H9 (cell line): ENCODE measurements around the gene CRISP2. TPM values are rescaled to one million over a fixed set of nuclear protein-coding genes. Genes with fewer than 3 reads are reported as not detected.

ENCODE experiments used
- DNase-seq: peaks from one replicate; pipeline ENCODE4 v3.0.0-alpha.2; 2017
- H2AFZ ChIP-seq: one replicate; pipeline ENCODE4 v1.6.1; 2013; ENCODE audit warnings: mild to moderate bottlenecking, low read length, control low read depth, moderate library complexity
- H2AK5ac ChIP-seq: 2 replicates; pipeline ENCODE4 v1.6.1; 2013; ENCODE audit warnings: low read length, control low read depth, mixed read lengths; ENCODE audit not compliant: insufficient read length
- H2BK120ac ChIP-seq: one replicate; pipeline ENCODE4 v1.6.1; 2013; ENCODE audit warnings: low read depth, mild to moderate bottlenecking, low read length, control low read depth, inconsistent platforms; ENCODE audit not compliant: poor library complexity, severe bottlenecking
- H2BK12ac ChIP-seq: 2 replicates; pipeline ENCODE4 v1.6.1; 2013; ENCODE audit warnings: low read length, control low read depth, mixed read lengths, low read depth; ENCODE audit not compliant: insufficient read length
- H2BK15ac ChIP-seq: 2 replicates; pipeline ENCODE4 v1.6.1; 2013; ENCODE audit warnings: low read depth, low read length, control low read depth
- H2BK20ac ChIP-seq: one replicate; pipeline ENCODE4 v1.6.1; 2013; ENCODE audit warnings: low read depth, mild to moderate bottlenecking, low read length, control low read depth, inconsistent platforms; ENCODE audit not compliant: poor library complexity, severe bottlenecking
- H2BK5ac ChIP-seq: 2 replicates; pipeline ENCODE4 v1.6.1; 2013; ENCODE audit warnings: low read length, control low read depth, mixed read lengths; ENCODE audit not compliant: insufficient read length
- H3K14ac ChIP-seq: 2 replicates; pipeline ENCODE4 v1.6.1; 2013; ENCODE audit warnings: low read length, control low read depth; ENCODE audit not compliant: insufficient read depth
- H3K18ac ChIP-seq: 2 replicates; pipeline ENCODE4 v1.6.1; 2013; ENCODE audit warnings: low read depth, mild to moderate bottlenecking, mixed read lengths, low read length, control low read depth; ENCODE audit not compliant: insufficient read length
- H3K23ac ChIP-seq: 2 replicates; pipeline ENCODE4 v1.6.1; 2013; ENCODE audit warnings: low read length, control low read depth, mixed read lengths, low read depth; ENCODE audit not compliant: insufficient read length
- H3K23me2 ChIP-seq: 2 replicates; pipeline ENCODE4 v1.6.1; 2013; ENCODE audit warnings: low read depth, mild to moderate bottlenecking, mixed read lengths, low read length, control low read depth; ENCODE audit not compliant: insufficient read length, poor library complexity, severe bottlenecking
- H3K27ac ChIP-seq: 2 replicates; pipeline ENCODE4 v1.5.1; 2013; ENCODE audit warnings: low read length, control low read depth, mixed read lengths, low read depth; ENCODE audit not compliant: insufficient read length
- H3K27me3 ChIP-seq: 2 replicates; pipeline ENCODE4 v1.6.1; 2013; ENCODE audit warnings: low read length, control low read depth, inconsistent platforms; ENCODE audit not compliant: insufficient read depth
- H3K4ac ChIP-seq: 2 replicates; pipeline ENCODE4 v1.6.1; 2013; ENCODE audit warnings: low read depth, mild to moderate bottlenecking, control low read depth, inconsistent platforms, low read length, moderate library complexity
- H3K4me1 ChIP-seq: 2 replicates; pipeline ENCODE4 v1.6.1; 2013; ENCODE audit warnings: low read length, control low read depth, inconsistent platforms; ENCODE audit not compliant: insufficient read depth
- H3K4me2 ChIP-seq: 2 replicates; pipeline ENCODE4 v1.6.1; 2013; ENCODE audit warnings: low read length, control low read depth, mixed read lengths; ENCODE audit not compliant: insufficient read length, insufficient read depth
- H3K56ac ChIP-seq: 2 replicates; pipeline ENCODE4 v1.6.1; 2013; ENCODE audit warnings: low read depth, mild to moderate bottlenecking, mixed read lengths, low read length, control low read depth; ENCODE audit not compliant: insufficient read length
- H3K79me1 ChIP-seq: 2 replicates; pipeline ENCODE4 v1.6.1; 2013; ENCODE audit warnings: low read depth, mild to moderate bottlenecking, moderate library complexity, low read length, control low read depth, inconsistent platforms; ENCODE audit not compliant: insufficient read depth, poor library complexity, severe bottlenecking
- H3K79me2 ChIP-seq: 2 replicates; pipeline ENCODE4 v1.6.1; 2013; ENCODE audit warnings: low read length, control low read depth, inconsistent platforms; ENCODE audit not compliant: insufficient read depth
- H3K9ac ChIP-seq: 2 replicates; pipeline ENCODE4 v1.6.1; 2013; ENCODE audit warnings: low read length, control low read depth, mixed read lengths; ENCODE audit not compliant: insufficient read length; ENCODE audit errors: extremely low read depth
- H3K9me3 ChIP-seq: one replicate; pipeline ENCODE4 v1.6.1; 2013; ENCODE audit warnings: low read depth, low read length, inconsistent platforms; ENCODE audit not compliant: control insufficient read depth
- H3T11ph ChIP-seq: one replicate; pipeline ENCODE4 v1.6.1; 2013; ENCODE audit warnings: mild to moderate bottlenecking, low read length, control low read depth, inconsistent platforms
- H4K20me1 ChIP-seq: one replicate; pipeline ENCODE4 v1.6.1; 2013; ENCODE audit not compliant: control insufficient read depth, insufficient read length, insufficient read depth
- H4K5ac ChIP-seq: 2 replicates; pipeline ENCODE4 v1.6.1; 2013; ENCODE audit warnings: low read depth, mild to moderate bottlenecking, mixed read lengths, low read length, control low read depth; ENCODE audit not compliant: insufficient read length
- H4K8ac ChIP-seq: replicated peaks from 2 replicates; pipeline ENCODE4 v1.6.1; 2013; ENCODE audit warnings: low read length, control low read depth, mixed read lengths, low read depth; ENCODE audit not compliant: insufficient read length
- H4K91ac ChIP-seq: 2 replicates; pipeline ENCODE4 v1.6.1; 2013; ENCODE audit warnings: low read depth, mild to moderate bottlenecking, moderate library complexity, mixed read lengths, low read length, control low read depth; ENCODE audit not compliant: insufficient read length
- H3K27ac Mint-ChIP-seq, 3 experiments: 2 replicates in 2 of 3; 3 replicates in 1 of 3; pipeline ENCODE4 v1.8.0; 2020 to 2021; ENCODE audit warnings: mixed read lengths in 3 of 3, mild to moderate bottlenecking in 1 of 3, moderate library complexity in 1 of 3
- H3K27me3 Mint-ChIP-seq: 2 replicates; pipeline ENCODE4 v1.8.0; 2021; ENCODE audit warnings: low read depth, mild to moderate bottlenecking, moderate library complexity, mixed read lengths
- H3K36me3 Mint-ChIP-seq, 3 experiments: 2 replicates in 2 of 3; 3 replicates in 1 of 3; pipeline ENCODE4 v1.8.0; 2020 to 2021; ENCODE audit warnings: low read depth in 3 of 3, mixed read lengths in 3 of 3; ENCODE audit not compliant: insufficient read depth in 1 of 3
- H3K4me1 Mint-ChIP-seq, 2 experiments: 2 replicates each; pipeline ENCODE4 v1.8.0; 2020; ENCODE audit warnings: mixed read lengths in 2 of 2
- H3K4me3 Mint-ChIP-seq, 2 experiments: 2 replicates in 1 of 2; 3 replicates in 1 of 2; pipeline ENCODE4 v1.8.0; 2020 to 2021; ENCODE audit warnings: mild to moderate bottlenecking in 2 of 2, mixed read lengths in 2 of 2, moderate library complexity in 1 of 2
- H3K9me3 Mint-ChIP-seq, 2 experiments: 2 replicates in 1 of 2; 3 replicates in 1 of 2; pipeline ENCODE4 v1.8.0; 2020; ENCODE audit warnings: mild to moderate bottlenecking in 2 of 2, mixed read lengths in 2 of 2, moderate library complexity in 1 of 2
- WGBS: extraction: QIAGEN DNeasy Blood & Tissue Kit; methylation state at CpG from one replicate; pipeline ENCODE4 v1.1.7; 2013; ENCODE audit warnings: missing lambda C conversion rate, low lambda C conversion rate, mixed read lengths; ENCODE audit not compliant: insufficient read length; ENCODE audit errors: extremely low coverage; 5-methylcytosine and 5-hydroxymethylcytosine counted together
- total RNA-seq: library from RNA; stranded (reverse); gene quantifications from 2 replicates; pipeline ENCODE4 v1.2.1, GENCODE V29; 2021
- TF ChIP-seq, protein P1 (sequence below): fragments of 200-600 bp; sonication (generic); conservative IDR thresholded peaks from 3 replicates; pipeline ENCODE4 v1.8.0; 2021; ENCODE audit warnings: antibody characterized with exemption, mild to moderate bottlenecking

Gene CRISP2
- total RNA-seq, 1 experiment from 2014 or later = not detected

DNA sequence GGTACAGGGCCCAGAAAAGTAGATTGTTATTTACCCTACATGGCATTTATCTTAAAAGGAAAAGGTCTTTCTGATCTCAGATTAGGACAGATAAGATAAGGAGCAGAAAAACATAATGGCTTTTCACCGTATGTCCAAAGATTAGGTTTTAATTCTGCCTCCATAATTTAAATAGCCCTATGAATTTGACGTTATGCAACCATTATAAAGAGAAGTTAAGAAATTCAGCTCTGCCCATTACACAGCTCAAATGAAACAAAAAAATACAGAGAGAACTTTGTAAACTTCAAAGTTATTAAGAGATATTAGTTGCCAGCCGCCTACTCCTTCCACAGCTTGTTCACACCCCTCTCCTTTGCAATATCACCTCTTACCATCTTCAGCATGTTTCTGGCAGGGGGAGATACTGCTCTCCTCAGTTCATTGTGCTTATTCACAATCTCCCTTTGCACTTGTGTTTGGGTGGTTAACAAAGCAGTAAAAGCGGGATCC lies 22.7 kb upstream of the CRISP2 start:
- Mint-ChIP-seq H3K27ac (no peak overlapping the region), H3K36me3 (no peaks in the 10 kb centered on the region), H3K9me3 (no peaks in the 10 kb centered on the region), H3K4me3 (no peak overlapping the region), H3K27me3 (no peaks in the 10 kb centered on the region), H3K4me1 (no peaks in the 10 kb centered on the region)
- Histone ChIP-seq H2BK12ac (no peak overlapping the region), H4K91ac (no peak overlapping the region), H4K20me1 (no peaks in the 10 kb centered on the region), H3K79me2 (no peaks in the 10 kb centered on the region), H3K27ac (no peak overlapping the region), H3K27me3 (no peaks in the 10 kb centered on the region), H3K4me2 (no peak overlapping the region), H2AK5ac (no peak overlapping the region), H3K18ac (no peak overlapping the region), H3K79me1 (no peaks in the 10 kb centered on the region), H2BK120ac (no peak overlapping the region), H3K23ac (no peak overlapping the region), H4K8ac (no peak overlapping the region), H3K4ac (no peak overlapping the region), H2AFZ (no peak overlapping the region), H3K23me2 (no peaks in the 10 kb centered on the region), H3K9me3 (no peaks in the 10 kb centered on the region), H3K14ac (no peak overlapping the region), H3K9ac (no peak overlapping the region), H2BK20ac (no peak overlapping the region), H3K4me1 (no peaks in the 10 kb centered on the region), H2BK5ac (no peak overlapping the region), H3K56ac (no peak overlapping the region), H4K5ac (no peak overlapping the region), H2BK15ac (no peak overlapping the region), H3T11ph (no peak overlapping the region)
- no peak for DNase-seq
- WGBS = no CpG with 5 or more reads among the region's 4 CpGs
- TF ChIP-seq, protein P1, sequence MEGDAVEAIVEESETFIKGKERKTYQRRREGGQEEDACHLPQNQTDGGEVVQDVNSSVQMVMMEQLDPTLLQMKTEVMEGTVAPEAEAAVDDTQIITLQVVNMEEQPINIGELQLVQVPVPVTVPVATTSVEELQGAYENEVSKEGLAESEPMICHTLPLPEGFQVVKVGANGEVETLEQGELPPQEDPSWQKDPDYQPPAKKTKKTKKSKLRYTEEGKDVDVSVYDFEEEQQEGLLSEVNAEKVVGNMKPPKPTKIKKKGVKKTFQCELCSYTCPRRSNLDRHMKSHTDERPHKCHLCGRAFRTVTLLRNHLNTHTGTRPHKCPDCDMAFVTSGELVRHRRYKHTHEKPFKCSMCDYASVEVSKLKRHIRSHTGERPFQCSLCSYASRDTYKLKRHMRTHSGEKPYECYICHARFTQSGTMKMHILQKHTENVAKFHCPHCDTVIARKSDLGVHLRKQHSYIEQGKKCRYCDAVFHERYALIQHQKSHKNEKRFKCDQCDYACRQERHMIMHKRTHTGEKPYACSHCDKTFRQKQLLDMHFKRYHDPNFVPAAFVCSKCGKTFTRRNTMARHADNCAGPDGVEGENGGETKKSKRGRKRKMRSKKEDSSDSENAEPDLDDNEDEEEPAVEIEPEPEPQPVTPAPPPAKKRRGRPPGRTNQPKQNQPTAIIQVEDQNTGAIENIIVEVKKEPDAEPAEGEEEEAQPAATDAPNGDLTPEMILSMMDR = no peak
